Mesenteric fat pad (tissue), 1 donor: ENCODE data around the gene ZFPM1. TPM values are rescaled to one million over a fixed set of nuclear protein-coding genes. Genes with fewer than 3 reads are reported as not detected.
"Not testable (repeated sequence)": the region's sequence is repeated elsewhere in the genome, so short reads cannot be mapped to it uniquely, and the experiment has no call there.

ENCODE experiments used
- DNase-seq: peaks from one replicate; pipeline ENCODE4 v3.0.0-alpha.2; 2020; ENCODE audit warnings: low spot score
- total RNA-seq: library from RNA; stranded (reverse); fragmentation: NEBNext Ultra II Directional; extraction: Animal tissue kit (Norgen Biotek cat#: 25700); gene quantifications from one replicate; pipeline ENCODE4 v1.2.1, GENCODE V29; 2021
- donor health status: DM: yes; HTN: yes; CAD: no.

The ZFPM1 gene
- total RNA-seq, 1 donor from 2014 or later, result 4.8 TPM

GRCh38 chr16:88478889-88479792 is 26.1 kb downstream of the ZFPM1 start:
- no peak for DNase-seq

- DNase-seq, result no peak
Measured at GRCh38 chr16:88479793-88480760, 27.0 kb downstream of the ZFPM1 start.

GRCh38 chr16:88480829-88481228 is 27.7 kb downstream of the ZFPM1 start:
- no peak for DNase-seq

GRCh38 chr16:88481851-88482250 is 28.8 kb downstream of the ZFPM1 start:
- no peak for DNase-seq

- no peak for DNase-seq
Measured at GRCh38 chr16:88482630-88483391, 29.7 kb downstream of the ZFPM1 start.

GRCh38 chr16:88483392-88483641 is 30.2 kb downstream of the ZFPM1 start:
- DNase-seq, result no peak

GRCh38 chr16:88484505-88485365 is 31.7 kb downstream of the ZFPM1 start:
- DNase-seq, result no peak

- not testable (repeated sequence) for DNase-seq
Measured at GRCh38 chr16:88485366-88485741, 32.3 kb downstream of the ZFPM1 start.

- DNase-seq, result no peak
Measured at GRCh38 chr16:88486398-88487123, 33.5 kb downstream of the ZFPM1 start.

- DNase-seq, result no peak
Measured at GRCh38 chr16:88487124-88487432, 34.0 kb downstream of the ZFPM1 start.

- no peak for DNase-seq
Measured at GRCh38 chr16:88487920-88488851, 35.1 kb downstream of the ZFPM1 start.

GRCh38 chr16:88489163-88489741 is 36.2 kb downstream of the ZFPM1 start:
- no peak for DNase-seq

- DNase-seq, result no peak
Measured at GRCh38 chr16:88491001-88491559, 38.0 kb downstream of the ZFPM1 start.

- DNase-seq, result no peak
Measured at GRCh38 chr16:88491560-88492310, 38.7 kb downstream of the ZFPM1 start.

GRCh38 chr16:88493879-88494278 is 40.8 kb downstream of the ZFPM1 start:
- no peak for DNase-seq

GRCh38 chr16:88494335-88495154 is 41.5 kb downstream of the ZFPM1 start:
- no peak for DNase-seq
